DOHH2 (cell line): ENCODE results near the gene DUOXA2.

ENCODE experiments used
- CTCF ChIP-seq: fragments of 200-600 bp; sonication (generic); IDR thresholded peaks from one replicate; pipeline ENCODE4 v1.5.1; 2014; ENCODE audit warnings: antibody characterized with exemption, mild to moderate bottlenecking, low read depth, low read length; ENCODE audit not compliant: poor library complexity, severe bottlenecking
- EZH2phosphoT487 ChIP-seq: fragments of 200-600 bp; sonication (generic); IDR thresholded peaks from 2 replicates; pipeline ENCODE4 v1.6.1; 2017; ENCODE audit warnings: borderline replicate concordance, mild to moderate bottlenecking, antibody characterized with exemption, low read length, moderate library complexity, mixed read lengths

GRCh38 chr15:45130291-45131000 is 16.3 kb downstream of the DUOXA2 start:
- TF ChIP-seq CTCF (no peak), EZH2phosphoT487 (no peak)
